BJ (cell line): ENCODE measurements around the gene ITGA5. TPM values are rescaled to one million over a fixed set of nuclear protein-coding genes. Genes with fewer than 3 reads are reported as not detected.

Source experiments
- CTCF ChIA-PET: fragments of 350-600 bp; formaldehyde crosslinking; extraction: SDS; loops from one replicate; lab custom pipeline; 2021; ENCODE audit warnings: antibody characterized with exemption, inconsistent platforms; lab: Yijun Ruan, JAX
- POLR2A ChIA-PET: fragments of 300-600 bp; sonication (Branson Sonifier 250); formaldehyde crosslinking; extraction: SDS; loops from one replicate; lab custom pipeline; 2021; ENCODE audit warnings: antibody characterized with exemption; lab: Charles Lee
- DNase-seq: peaks from one replicate; pipeline ENCODE4 v3.0.0-alpha.2; 2011; ENCODE audit warnings: low read depth
- H3K27me3 ChIP-seq: 2 replicates; pipeline ENCODE4 v1.6.0; 2011; ENCODE audit warnings: low read length; ENCODE audit not compliant: control insufficient read depth, insufficient read depth
- H3K36me3 ChIP-seq: 2 replicates; pipeline ENCODE4 v1.5.1; 2011; ENCODE audit warnings: low read length; ENCODE audit not compliant: control insufficient read depth, insufficient read depth
- H3K4me3 ChIP-seq: 2 replicates; pipeline ENCODE4 v1.5.1; 2011; ENCODE audit warnings: low read depth, mild to moderate bottlenecking, control low read depth, low read length
- CTCF ChIP-seq: IDR thresholded peaks from 2 replicates; pipeline ENCODE4 v1.5.1; 2011; ENCODE audit warnings: low read depth, mild to moderate bottlenecking, control low read depth, inconsistent platforms, low read length, moderate library complexity; ENCODE audit not compliant: insufficient read depth
- polyA plus RNA-seq: library from polyadenylated mRNA; depleted of rRNA; stranded (reverse); fragments of >200 nt; gene quantifications from 2 replicates; pipeline ENCODE4 v1.2.3, GENCODE V29; 2011

Gene ITGA5
- polyA plus RNA-seq, 1 experiment: 375 TPM

DNA sequence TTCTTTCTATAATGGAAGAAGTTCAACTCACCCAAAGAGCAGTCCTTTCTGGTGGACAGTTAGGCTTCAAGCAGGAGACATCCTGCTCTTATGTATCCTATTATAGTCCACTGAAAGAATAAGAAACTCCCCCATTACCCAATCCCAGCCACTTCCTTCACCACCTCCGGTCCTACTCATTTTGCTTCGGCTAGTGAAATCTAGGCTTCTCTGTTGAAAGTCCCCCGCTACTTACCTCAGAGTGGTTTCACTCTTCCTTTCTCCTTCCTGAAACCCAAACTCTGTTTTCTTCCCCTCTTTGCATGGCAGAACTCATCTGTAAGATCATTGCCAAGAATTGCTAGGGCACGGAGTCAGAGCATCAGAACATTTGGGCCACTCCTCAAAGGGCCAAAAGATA lies 54.7 kb downstream of the ITGA5 start, which contains the start of gene GPR84:
Gene GPR84, minus strand, starts transcription at position 74 of the 400 bp plus-strand sequence. CDS start 635 bp downstream, outside the sequence.
- TF ChIP-seq CTCF: no peak
- DNase-seq: no peak
- Histone ChIP-seq H3K4me3 (no peak within 1 kb of the TSS), H3K27me3 (no peaks in the 10 kb centered on the region), H3K36me3 (no peaks in the 10 kb centered on the region)
- ChIA-PET CTCF (no interaction called here), POLR2A (no interaction called here)

- H3K4me3 ChIP-seq: no peak overlapping the region
- ChIA-PET POLR2A (no interaction called here), CTCF (interaction anchor here (0.6 to 9.2 kb wide), 6 partner anchors 11 to 112 kb away, joined by 3 to 86 read pairs (median 7); no protein-coding TSS in a partner anchor)
- H3K36me3 ChIP-seq: no peaks in the 10 kb centered on the region
- TF ChIP-seq CTCF: no peak
- H3K27me3 ChIP-seq: no peaks in the 10 kb centered on the region
- no peak for DNase-seq
Measured at GRCh38 chr12:54363618-54364017, 55.4 kb downstream of the ITGA5 start.

GRCh38 chr12:54363047-54363446 lies 56.0 kb downstream of the ITGA5 start:
- Histone ChIP-seq H3K4me3 (no peak overlapping the region), H3K36me3 (no peaks in the 10 kb centered on the region), H3K27me3 (no peaks in the 10 kb centered on the region)
- CTCF ChIA-PET: interaction anchor here (0.6 to 9.2 kb wide), 12 partner anchors 10 to 145 kb away, joined by 3 to 114 read pairs (median 7); partner anchors contain the start of gene HNRNPA1
- no peak for DNase-seq
- TF ChIP-seq CTCF: no peak
- POLR2A ChIA-PET: no interaction called here

- CTCF ChIA-PET: interaction anchor here (0.7 to 9.2 kb wide), 28 partner anchors 7 to 143 kb away, joined by 3 to 114 read pairs (median 4); partner anchors contain the start of genes COPZ1 and NFE2
- POLR2A ChIA-PET: no interaction called here
- peak; percentile 83 for TF ChIP-seq CTCF
Measured at GRCh38 chr12:54360717-54361456, 58.2 kb downstream of the ITGA5 start.

DNA sequence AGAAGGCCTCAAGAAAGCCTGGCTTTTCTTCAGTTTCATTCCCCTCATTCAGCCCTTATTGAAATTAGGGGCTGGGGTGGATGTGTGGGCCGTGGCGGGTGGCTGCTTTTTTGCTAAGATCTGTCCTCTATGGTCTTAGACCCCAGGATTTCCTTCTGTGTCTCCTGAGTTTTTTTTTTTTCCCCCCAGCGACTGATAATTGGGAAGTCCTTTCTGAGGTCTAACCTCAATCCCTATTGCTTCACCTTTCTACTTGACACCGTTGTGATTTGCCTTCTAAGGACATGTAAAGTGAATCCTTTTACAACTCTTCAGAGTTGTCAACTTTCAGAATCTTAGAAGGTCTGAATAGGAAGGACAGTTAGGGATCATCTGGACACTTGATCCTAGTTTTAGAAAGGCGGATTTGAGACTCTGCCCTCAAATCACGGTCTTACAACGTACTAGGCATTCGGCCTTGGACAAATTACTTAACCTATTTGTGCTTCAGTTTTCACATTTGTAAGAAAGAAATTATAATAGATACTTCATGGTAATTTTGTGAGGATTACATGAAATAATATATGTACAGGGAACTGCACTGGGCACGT lies 59.2 kb downstream of the ITGA5 start:
- ChIA-PET CTCF (interaction anchor here (0.9 to 9.2 kb wide), 25 partner anchors 8 to 159 kb away, joined by 3 to 114 read pairs (median 5); partner anchors contain the start of genes COPZ1 and NFE2), POLR2A (interaction anchor here (0.6 kb wide), 1 partner anchor 1477 kb away, joined by 16 read pairs; no protein-coding TSS in a partner anchor)
- no peak for DNase-seq
- no peaks in the 10 kb centered on the region for H3K27me3 ChIP-seq
- peak overlapping the region; percentile 29 for H3K4me3 ChIP-seq
- no peak for TF ChIP-seq CTCF
- no peaks in the 10 kb centered on the region for H3K36me3 ChIP-seq

More at GRCh38 chr12:54360717-54361456, 58.2 kb downstream of the ITGA5 start:
- Histone ChIP-seq H3K4me3 (no peak overlapping the region), H3K36me3 (no peaks in the 10 kb centered on the region), H3K27me3 (no peaks in the 10 kb centered on the region)
- DNase-seq: no peak
